Upper lobe of right lung (tissue), 1 donor: Measurements from ENCODE around the gene HSF2BP. TPM values are rescaled to one million over a fixed set of nuclear protein-coding genes. Genes with fewer than 3 reads are reported as not detected.

Experiments
- ATAC-seq: fragments of 200-7000 bp; cut with Tn5 transposase; one replicate; pipeline ENCODE4 v1.9.1; 2020; ENCODE audit warnings: mild to moderate bottlenecking, moderate library complexity
- DNase-seq: peaks from one replicate; pipeline ENCODE4 v3.0.0-alpha.2; 2020
- H3K27ac ChIP-seq: fragments of 200-600 bp; one replicate; pipeline ENCODE4 v1.8.0; 2022
- H3K27me3 ChIP-seq: fragments of 200-600 bp; one replicate; pipeline ENCODE4 v1.8.0; 2022; ENCODE audit warnings: mild to moderate bottlenecking
- H3K36me3 ChIP-seq: fragments of 200-600 bp; one replicate; pipeline ENCODE4 v1.8.0; 2022
- H3K4me1 ChIP-seq: fragments of 200-600 bp; one replicate; pipeline ENCODE4 v1.8.0; 2022
- H3K4me3 ChIP-seq: fragments of 200-600 bp; one replicate; pipeline ENCODE4 v1.8.0; 2022; ENCODE audit warnings: mild to moderate bottlenecking
- H3K9me3 ChIP-seq: fragments of 200-600 bp; one replicate; pipeline ENCODE4 v1.8.0; 2022
- CTCF ChIP-seq: fragments of 200-600 bp; IDR thresholded peaks from one replicate; pipeline ENCODE4 v1.8.0; 2022; ENCODE audit warnings: antibody characterized with exemption
- intact Hi-C: fragments of 100-400 bp; cut with DNase I; formaldehyde crosslinking; loops from one replicate; pipeline ENCODE4 v1.11.0; 2022
- total RNA-seq: library from RNA; stranded (reverse); fragmentation: NEBNext Ultra II Directional; extraction: Animal tissue kit (Norgen Biotek cat#: 25700); gene quantifications from one replicate; pipeline ENCODE4 v1.2.1, GENCODE V29; 2021
- donor health status: DM: no; HTN: yes; CAD: no; lungs with severe emphysema.

Gene HSF2BP
- total RNA-seq, 1 donor from 2014 or later = 0.41 TPM

GRCh38 chr21:43645136-43645891, 14.0 kb downstream of the HSF2BP start:
- H3K4me1 ChIP-seq = peaks cover 15% of the 10 kb centered on the region
- ATAC-seq (peak; percentile 86), DNase-seq (no peak)
- intact Hi-C loops = no loop called here
- H3K4me3 ChIP-seq = no peak overlapping the region
- no peaks in the 10 kb centered on the region for H3K36me3 ChIP-seq
- H3K27me3 ChIP-seq = no peaks in the 10 kb centered on the region
- H3K9me3 ChIP-seq = no peaks in the 10 kb centered on the region
- H3K27ac ChIP-seq = peak overlapping the region; percentile 44
- peak; percentile 54 for TF ChIP-seq CTCF

GRCh38 chr21:43644609-43645008, 14.7 kb downstream of the HSF2BP start:
- intact Hi-C loops = no loop called here
- H3K4me1 ChIP-seq = peaks cover 19% of the 10 kb centered on the region
- TF ChIP-seq CTCF = no peak
- H3K36me3 ChIP-seq = no peaks in the 10 kb centered on the region
- H3K27me3 ChIP-seq = no peaks in the 10 kb centered on the region
- no peak for DNase-seq
- no peak overlapping the region for H3K27ac ChIP-seq
- no peak overlapping the region for H3K4me3 ChIP-seq
- H3K9me3 ChIP-seq = no peaks in the 10 kb centered on the region
- ATAC-seq = no peak

- H3K36me3 ChIP-seq = no peaks in the 10 kb centered on the region
- DNase-seq (no peak), ATAC-seq (no peak)
- intact Hi-C loops = no loop called here
- no peak overlapping the region for H3K4me3 ChIP-seq
- TF ChIP-seq CTCF = no peak
- peaks cover 19% of the 10 kb centered on the region for H3K4me1 ChIP-seq
- no peaks in the 10 kb centered on the region for H3K9me3 ChIP-seq
- H3K27ac ChIP-seq = no peak overlapping the region
- H3K27me3 ChIP-seq = no peaks in the 10 kb centered on the region
Observed at GRCh38 chr21:43644071-43644470, 15.2 kb downstream of the HSF2BP start.

- DNase-seq (no peak), ATAC-seq (no peak)
- intact Hi-C loops = no loop called here
- H3K9me3 ChIP-seq = no peaks in the 10 kb centered on the region
- no peaks in the 10 kb centered on the region for H3K27me3 ChIP-seq
- H3K4me3 ChIP-seq = no peak overlapping the region
- TF ChIP-seq CTCF = no peak
- peaks cover 19% of the 10 kb centered on the region for H3K4me1 ChIP-seq
- H3K36me3 ChIP-seq = no peaks in the 10 kb centered on the region
- no peak overlapping the region for H3K27ac ChIP-seq
Observed at GRCh38 chr21:43643193-43643592, 16.1 kb downstream of the HSF2BP start.

- peaks cover 8% of the 10 kb centered on the region for H3K4me1 ChIP-seq
- no peak overlapping the region for H3K4me3 ChIP-seq
- H3K27me3 ChIP-seq = no peaks in the 10 kb centered on the region
- DNase-seq (no peak), ATAC-seq (no peak)
- H3K27ac ChIP-seq = no peak overlapping the region
- no peaks in the 10 kb centered on the region for H3K36me3 ChIP-seq
- intact Hi-C loops = no loop called here
- no peak for TF ChIP-seq CTCF
- no peaks in the 10 kb centered on the region for H3K9me3 ChIP-seq
Observed at GRCh38 chr21:43640400-43640799, 18.9 kb downstream of the HSF2BP start.
